HCT116 (cell line): ENCODE data around the gene CAMK2N2. TPM values are rescaled to one million over a fixed set of nuclear protein-coding genes. Genes with fewer than 3 reads are reported as not detected.

Experiments used
- ATAC-seq: fragments of 200-7000 bp; cut with Tn5 transposase; 2 replicates; pipeline ENCODE4 v1.9.1; 2020; ENCODE audit warnings: mild to moderate bottlenecking, moderate library complexity
- BruUV-seq: library from RNA; stranded (reverse); fragments of 400-500 nt; replicated peaks from 2 replicates; lab custom pipeline; 2021; lab: Mats Ljungman, UMichigan
- CTCF ChIA-PET: fragments of 300-600 bp; sonication (Branson Sonifier 250); formaldehyde crosslinking; loops from one replicate; lab custom pipeline; 2021; ENCODE audit warnings: antibody characterized with exemption; lab: Charles Lee
- POLR2A ChIA-PET: fragments of 300-600, 350-600 bp; sonication (Branson Sonifier 250); formaldehyde crosslinking; loops from one replicate; lab custom pipeline; 2021; ENCODE audit warnings: antibody characterized with exemption; lab: Charles Lee
- RAD21 ChIA-PET, 2 experiments: fragments of 300-600 bp; sonication (Branson Sonifier 250); formaldehyde crosslinking; loops; one replicate each; lab custom pipeline; 2023; ENCODE audit warnings: low total read pairs in 2 of 2; ENCODE audit not compliant: uncharacterized antibody in 2 of 2, unreplicated experiment in 2 of 2, low non-redundant PET in 1 of 2; lab: Charles Lee
- DNase-seq: peaks from one replicate; pipeline ENCODE4 v3.0.0-alpha.2; 2010; ENCODE audit warnings: low read depth, low spot score
- H2AFZ ChIP-seq: fragments of 200-600 bp; shearing (Covaris generic), sonication (generic); 2 replicates; pipeline ENCODE4 v1.6.1; 2017; ENCODE audit warnings: low read depth, mixed run types, mixed read lengths, antibody characterized with exemption, low read length; ENCODE audit not compliant: poor library complexity, severe bottlenecking
- H3K27ac ChIP-seq: 2 replicates; pipeline ENCODE4 v1.5.1; 2012; ENCODE audit warnings: low read depth, low read length
- H3K27me3 ChIP-seq: fragments of 200-600 bp; sonication (generic); 2 replicates; pipeline ENCODE4 v1.6.1; 2016; ENCODE audit warnings: mixed run types, low read length, mixed read lengths; ENCODE audit not compliant: insufficient read depth
- H3K36me3 ChIP-seq, 2 experiments: fragments of 200-500 bp in 1 of 2; fragments of 200-600 bp in 1 of 2; sonication (Bioruptor generic) in 1 of 2; sonication (generic) in 1 of 2; 2 replicates each; pipeline versions ENCODE4 v1.5.1 to v1.6.1; 2014 to 2016; ENCODE audit warnings: low read length in 2 of 2, inconsistent platforms in 1 of 2, mixed read lengths in 1 of 2, mixed run types in 1 of 2; ENCODE audit not compliant: insufficient read depth in 2 of 2, control insufficient read depth in 1 of 2
- H3K4me1 ChIP-seq, 2 experiments: fragments of 200-600 bp in 1 of 2; sonication (generic) in 1 of 2; 2 replicates each; pipeline versions ENCODE4 v1.5.1 to v1.6.1; 2012 to 2017; ENCODE audit warnings: low read length in 2 of 2, inconsistent platforms in 1 of 2, mild to moderate bottlenecking in 1 of 2, mixed read lengths in 1 of 2, mixed run types in 1 of 2, moderate library complexity in 1 of 2; ENCODE audit not compliant: insufficient read depth in 2 of 2, control insufficient read depth in 1 of 2
- H3K4me2 ChIP-seq: fragments of 200-600 bp; sonication (generic); 2 replicates; pipeline ENCODE4 v1.6.1; 2017; ENCODE audit warnings: mixed run types, low read length, mixed read lengths
- H3K4me3 ChIP-seq, 2 experiments: fragments of 200-600 bp in 1 of 2; sonication (generic) in 1 of 2; replicated peaks in 1 of 2; 2 replicates each; pipeline ENCODE4 v1.5.1; 2011 to 2016; ENCODE audit warnings: low read length in 2 of 2, control low read depth in 1 of 2, low read depth in 1 of 2, mild to moderate bottlenecking in 1 of 2, mixed read lengths in 1 of 2, mixed run types in 1 of 2
- H3K79me2 ChIP-seq: fragments of 200-600 bp; sonication (generic); 2 replicates; pipeline ENCODE4 v1.6.1; 2017; ENCODE audit warnings: mild to moderate bottlenecking, mixed run types, low read length, moderate library complexity, mixed read lengths; ENCODE audit not compliant: insufficient read depth
- H3K9ac ChIP-seq: fragments of 200-600 bp; sonication (generic); 2 replicates; pipeline ENCODE4 v1.6.1; 2016; ENCODE audit warnings: low read length, mixed read lengths
- H3K9me2 ChIP-seq: fragments of 200-600 bp; sonication (generic), shearing (Covaris generic); 2 replicates; pipeline ENCODE4 v1.6.1; 2017; ENCODE audit warnings: mixed run types, mild to moderate bottlenecking, moderate library complexity; ENCODE audit not compliant: insufficient read depth
- H3K9me3 ChIP-seq, 2 experiments: fragments of 200-500 bp in 1 of 2; fragments of 200-600 bp in 1 of 2; sonication (Bioruptor generic) in 1 of 2; sonication (generic) in 1 of 2; 2 replicates each; pipeline ENCODE4 v1.6.1; 2014 to 2017; ENCODE audit warnings: low read length in 2 of 2, mixed read lengths in 2 of 2, inconsistent platforms in 1 of 2, low read depth in 1 of 2, mild to moderate bottlenecking in 1 of 2, mixed run types in 1 of 2, moderate library complexity in 1 of 2; ENCODE audit not compliant: control insufficient read depth in 1 of 2, insufficient read depth in 1 of 2
- H4K20me1 ChIP-seq: fragments of 200-600 bp; sonication (generic), shearing (Covaris generic); 2 replicates; pipeline ENCODE4 v1.6.1; 2017; ENCODE audit warnings: mixed run types, mild to moderate bottlenecking, moderate library complexity; ENCODE audit not compliant: insufficient read depth
- ATF3 ChIP-seq: IDR thresholded peaks from 2 replicates; pipeline ENCODE4 v1.6.1; 2012
- CBX3 ChIP-seq: IDR thresholded peaks from 2 replicates; pipeline ENCODE4 v1.6.1; 2012; ENCODE audit warnings: low read depth
- EGR1 ChIP-seq: IDR thresholded peaks from 2 replicates; pipeline ENCODE4 v1.6.1; 2012; ENCODE audit warnings: low read depth
- ELF1 ChIP-seq: IDR thresholded peaks from 2 replicates; pipeline ENCODE4 v1.6.1; 2012; ENCODE audit warnings: low read depth, borderline replicate concordance
- EZH2 ChIP-seq: fragments of 200-600 bp; sonication (generic); IDR thresholded peaks from 2 replicates; pipeline ENCODE4 v1.6.1; 2017; ENCODE audit warnings: antibody characterized with exemption, mixed run types
- EZH2phosphoT487 ChIP-seq: fragments of 200-600 bp; IDR thresholded peaks from 2 replicates; pipeline ENCODE4 v1.6.1; 2018; ENCODE audit warnings: antibody characterized with exemption, borderline replicate concordance
- FOSL1 ChIP-seq: IDR thresholded peaks from 2 replicates; pipeline ENCODE4 v1.6.1; 2012; ENCODE audit warnings: low read depth
- JUND ChIP-seq: IDR thresholded peaks from 2 replicates; pipeline ENCODE4 v1.6.1; 2012
- MAX ChIP-seq: IDR thresholded peaks from 2 replicates; pipeline ENCODE4 v1.6.1; 2012
- RAD21 ChIP-seq: IDR thresholded peaks from 2 replicates; pipeline ENCODE4 v1.6.1; 2012; ENCODE audit warnings: low read depth, mild to moderate bottlenecking
- REST ChIP-seq: IDR thresholded peaks from 2 replicates; pipeline ENCODE4 v1.6.1; 2012; ENCODE audit warnings: low read depth
- SIN3A ChIP-seq: IDR thresholded peaks from 2 replicates; pipeline ENCODE4 v1.6.1; 2012; ENCODE audit warnings: low read depth
- SP1 ChIP-seq: IDR thresholded peaks from 2 replicates; pipeline ENCODE4 v1.6.1; 2012; ENCODE audit warnings: low read depth
- SRF ChIP-seq: IDR thresholded peaks from 2 replicates; pipeline ENCODE4 v1.6.1; 2012; ENCODE audit warnings: low read depth
- YY1 ChIP-seq: IDR thresholded peaks from 2 replicates; pipeline ENCODE4 v1.6.1; 2011; ENCODE audit warnings: low read length, low read depth, moderate library complexity, mild to moderate bottlenecking; ENCODE audit not compliant: insufficient replicate concordance; ENCODE audit errors: extremely low read depth
- ZBTB33 ChIP-seq: IDR thresholded peaks from 2 replicates; pipeline ENCODE4 v1.6.1; 2011; ENCODE audit warnings: mild to moderate bottlenecking, low read length, moderate library complexity; ENCODE audit not compliant: insufficient replicate concordance; ENCODE audit errors: extremely low read depth
- ZFX ChIP-seq: fragments of 450-650 bp; IDR thresholded peaks from 2 replicates; pipeline ENCODE4 v1.6.1; 2017
- ZNF274 ChIP-seq: fragments of 200-500 bp; sonication (Bioruptor generic); IDR thresholded peaks from 2 replicates; pipeline ENCODE4 v1.6.1; 2014; ENCODE audit warnings: mild to moderate bottlenecking, low read depth, low read length, inconsistent platforms
- intact Hi-C: fragments of 100-400 bp; cut with micrococcal nuclease; formaldehyde crosslinking; loops from 2 replicates; pipeline ENCODE4 v1.10.0; 2022
- total RNA-seq: library from RNA; stranded (reverse); gene quantifications from one replicate; pipeline ENCODE4 v1.2.1, GENCODE V29; 2021; ENCODE audit not compliant: unreplicated experiment

The CAMK2N2 gene
- total RNA-seq, 1 experiment from 2014 or later, result 5.1 TPM

GRCh38 chr3:184229394-184230080 is 31.8 kb downstream of the CAMK2N2 start, which contains the start of gene VWA5B2 (continued):
- TF ChIP-seq JUND (no peak), EZH2phosphoT487 (no peak), ATF3 (no peak)

GRCh38 chr3:184228376-184229137 is 32.8 kb downstream of the CAMK2N2 start:
- Histone ChIP-seq H3K79me2 (no peaks in the 10 kb centered on the region), H3K27ac (no peak overlapping the region), H3K9me3 (no peaks in the 10 kb centered on the region), H3K27me3 (no peaks in the 10 kb centered on the region), H3K9ac (no peak overlapping the region), H4K20me1 (no peaks in the 10 kb centered on the region), H2AFZ (no peak overlapping the region), H3K4me1 (peaks cover 0 to 18% of the 10 kb centered on the region in 2 experiments; a peak in 3 of 4 replicates), H3K4me3 (peak overlapping the region; percentile 38 to 73), H3K36me3 (no peaks in the 10 kb centered on the region), H3K4me2 (peak overlapping the region; percentile 97), H3K9me2 (no peaks in the 10 kb centered on the region)
- POLR2A ChIA-PET, result interaction anchor here (1.3 to 1.4 kb wide), 2 partner anchors 18 to 54 kb away, joined by 3 read pairs; partner anchors contain the start of gene AP2M1
- no peak for ATAC-seq
- intact Hi-C loops, result no loop called here
- RAD21 ChIA-PET, result interaction anchor here (0.5 kb wide), 2 partner anchors 31 to 60 kb away, joined by 3 to 8 read pairs; no protein-coding TSS in a partner anchor
- no TSS peak for BruUV-seq
- no peak for DNase-seq
- CTCF ChIA-PET, result interaction anchor here (1.0 to 2.7 kb wide), 10 partner anchors 9 to 70 kb away, joined by 3 to 12 read pairs (median 6); partner anchors contain the start of gene ABCF3
- TF ChIP-seq SP1 (no peak), FOSL1 (no peak), EZH2 (no peak), ZBTB33 (no peak), RAD21 (no peak), MAX (no peak), CBX3 (no peak), REST (no peak), ZNF274 (no peak), SRF (no peak), ATF3 (no peak), ZFX (no peak), SIN3A (no peak), ELF1 (no peak), EGR1 (no peak), YY1 (no peak)
